K562 (cell line): ENCODE measurements around the gene AHNAK. TPM values are rescaled to one million over a fixed set of nuclear protein-coding genes. Genes with fewer than 3 reads are reported as not detected.

Source experiments
- CTCFL ChIP-seq: IDR thresholded peaks from 2 replicates; pipeline ENCODE4 v1.6.1; 2011; ENCODE audit warnings: borderline replicate concordance, low read depth, mild to moderate bottlenecking, moderate library complexity, low read length; ENCODE audit not compliant: insufficient read depth, poor library complexity, severe bottlenecking
- E2F5 ChIP-seq: sonication (generic); formaldehyde crosslinking; IDR thresholded peaks from 2 replicates; pipeline ENCODE4 v1.8.0; 2022; ENCODE audit warnings: mild to moderate bottlenecking, missing genetic modification reagents
- EHMT2 ChIP-seq: fragments of 450-650 bp; IDR thresholded peaks from 2 replicates; pipeline ENCODE4 v1.6.1; 2018; ENCODE audit warnings: antibody characterized with exemption
- FOSL1 ChIP-seq: fragments of 200-800 bp; sonication (Bioruptor generic); conservative IDR thresholded peaks from 2 replicates; pipeline ENCODE4 v1.6.1; 2016; ENCODE audit warnings: missing genetic modification characterization, missing compliant biosample characterization
- GATAD2A ChIP-seq: fragments of 450-650 bp; IDR thresholded peaks from 2 replicates; pipeline ENCODE4 v1.6.1; 2017
- HDAC1 ChIP-seq, 2 experiments: fragments of 450-650 bp; IDR thresholded peaks; 2 replicates each; pipeline ENCODE4 v1.6.1; 2016 to 2017; ENCODE audit warnings: inconsistent platforms in 1 of 2, mild to moderate bottlenecking in 1 of 2, moderate library complexity in 1 of 2
- HDAC3 ChIP-seq: fragments of 450-650 bp; IDR thresholded peaks from 2 replicates; pipeline ENCODE4 v1.6.1; 2018; ENCODE audit warnings: borderline replicate concordance, mild to moderate bottlenecking, moderate library complexity; ENCODE audit not compliant: partially characterized antibody
- HMBOX1 ChIP-seq: sonication (generic); IDR thresholded peaks from 2 replicates; pipeline ENCODE4 v1.6.1; 2016
- IFI16 ChIP-seq: fragments of 250-450 bp; sonication (Bioruptor Pico); IDR thresholded peaks from 2 replicates; pipeline ENCODE4 v2.1.2; 2022; ENCODE audit warnings: mild to moderate bottlenecking, inconsistent platforms
- KDM5B ChIP-seq: fragments of 200-600 bp; sonication (generic); IDR thresholded peaks from 2 replicates; pipeline ENCODE4 v1.6.1; 2012; ENCODE audit warnings: low read depth, mild to moderate bottlenecking, moderate library complexity, low read length, control low read depth, inconsistent platforms; ENCODE audit not compliant: insufficient replicate concordance
- LEF1 ChIP-seq: fragments of 450-650 bp; IDR thresholded peaks from 2 replicates; pipeline ENCODE4 v1.6.1; 2016; ENCODE audit warnings: mild to moderate bottlenecking
- MAFG ChIP-seq: fragments of 450-650 bp; conservative IDR thresholded peaks from 2 replicates; pipeline ENCODE4 v1.6.1; 2016; ENCODE audit warnings: missing genetic modification characterization, missing compliant biosample characterization
- PHF8 ChIP-seq: fragments of 200-600 bp; sonication (generic); IDR thresholded peaks from 2 replicates; pipeline ENCODE4 v1.6.1; 2012; ENCODE audit warnings: mixed run types, mild to moderate bottlenecking, inconsistent platforms, low read length, moderate library complexity, borderline replicate concordance
- SMARCA5 ChIP-seq: fragments of 450-650 bp; IDR thresholded peaks from 2 replicates; pipeline ENCODE4 v1.6.1; 2016
- TRIM24 ChIP-seq, 2 experiments: fragments of 450-650 bp; IDR thresholded peaks; 2 replicates each; pipeline ENCODE4 v1.6.1; 2016
- VEZF1 ChIP-seq: fragments of 200-800 bp; sonication (Bioruptor generic); IDR thresholded peaks from 2 replicates; pipeline ENCODE4 v1.6.1; 2017; ENCODE audit warnings: missing genetic modification characterization, missing compliant biosample characterization
- ZEB2 ChIP-seq: fragments of 450-650 bp; IDR thresholded peaks from 2 replicates; pipeline ENCODE4 v1.6.1; 2016
- ZNF124 ChIP-seq: sonication (generic); formaldehyde crosslinking; IDR thresholded peaks from 2 replicates; pipeline ENCODE4 v1.8.1; 2022; ENCODE audit warnings: missing genetic modification reagents
- polyA plus RNA-seq, 8 experiments: library from polyadenylated mRNA; depleted of rRNA in 4 of 8; stranded (reverse) in 5 of 8; unstranded in 3 of 8; fragments of >200 nt; fragmentation: Nextera tagmentation in 2 of 8; fragmentation: Illumina TruSeq in 1 of 8; extraction: Ambion mirVana in 2 of 8; extraction: Trizol in 1 of 8; gene quantifications; 2 replicates each; pipeline versions ENCODE4 v1.2.1 to v1.2.3, GENCODE V29; 2011 to 2014; ENCODE audit warnings: inconsistent platforms in 1 of 8, missing spikeins in 1 of 8
- total RNA-seq, 7 experiments: library from RNA; depleted of rRNA in 6 of 7; stranded (reverse); fragments of >200 nt in 6 of 7; fragmentation: Illumina TruSeq in 2 of 7; extraction: Trizol in 2 of 7; gene quantifications; 2 replicates each; pipeline versions ENCODE4 v1.2.1 to v1.2.3, GENCODE V29; 2011 to 2021; ENCODE audit warnings: low replicate concordance in 1 of 7

AHNAK gene
- total and polyA plus RNA-seq, 9 of the 15 experiments (the other 6 are each of a cell fraction or from before 2014, with no cell fraction given) = 1.5 to 89.7 (median 45.0) TPM

- TF ChIP-seq FOSL1 (0 out of 2 replicates have a peak, but pooled peaks have one; percentile 23), HDAC3 (no peak), VEZF1 (CRISPR knock-in tag) (peak; percentile 42; the same call in 1 of the 2 replicates), ZEB2 (0 out of 2 replicates have a peak, but pooled peaks have one; percentile 42), IFI16 (CRISPR knock-in tag) (no peak), HMBOX1 (peak; percentile 91), TRIM24 (IDR thresholded peaks at IDR 0.05) (0 out of 4 replicates have a peak, but pooled peaks of 1 of the 2 experiments have one; percentile 28), ZNF124 (CRISPR knock-in tag) (no peak), KDM5B (peak; percentile 41), GATAD2A (peak; percentile 84), CTCFL (no peak), PHF8 (peak; percentile 24; the same call in 1 of the 2 replicates), EHMT2 (no peak), MAFG (peak; percentile 99), SMARCA5 (peak; percentile 64; the same call in 1 of the 2 replicates), LEF1 (peak; percentile 83), E2F5 (CRISPR knock-in tag) (no peak), HDAC1 (IDR thresholded peaks at IDR 0.05) (peak in 1 of 2 experiments; percentile 47; a peak in 1 of 4 replicates)
These were observed 88.2 kb downstream of the AHNAK start (continued) for GRCh38 chr11:62458212-62459002.
